GM18526 (cell line): ENCODE measurements around the gene TMX3.

ENCODE experiments used
- POLR2A ChIP-seq: IDR thresholded peaks from 3 replicates; pipeline ENCODE4 v1.6.1; 2011; ENCODE audit not compliant: insufficient read length; ENCODE audit errors: extremely low read depth

The TMX3 gene

GRCh38 chr18:68676913-68677312 is 38.0 kb downstream of the TMX3 start:
- no peak for TF ChIP-seq POLR2A

- no peak for TF ChIP-seq POLR2A
Measured at GRCh38 chr18:68667121-68667520, 47.8 kb downstream of the TMX3 start.

- no peak for TF ChIP-seq POLR2A
Measured at GRCh38 chr18:68666381-68666780, 48.5 kb downstream of the TMX3 start.

DNA sequence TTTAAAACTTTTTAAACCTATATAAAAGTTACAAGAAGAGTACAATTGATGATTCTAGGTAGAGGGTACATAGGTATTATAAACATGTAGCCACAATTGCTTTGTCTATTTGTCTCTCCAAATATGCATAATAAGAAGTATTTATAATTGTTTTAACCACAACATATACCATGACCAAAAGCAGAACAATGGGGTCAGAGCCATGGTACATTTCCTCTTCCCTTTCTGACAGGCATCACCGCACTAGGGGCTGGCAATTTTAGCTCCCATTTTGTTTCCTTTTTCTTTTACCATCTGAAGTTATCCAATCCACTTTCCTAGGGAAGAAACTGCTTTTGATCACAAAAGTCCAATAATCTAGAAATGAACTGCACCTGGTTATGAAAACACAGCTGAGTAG is 49.3 kb downstream of the TMX3 start:
- no peak for TF ChIP-seq POLR2A

GRCh38 chr18:68662754-68663153 is 52.2 kb downstream of the TMX3 start:
- TF ChIP-seq POLR2A: no peak

DNA sequence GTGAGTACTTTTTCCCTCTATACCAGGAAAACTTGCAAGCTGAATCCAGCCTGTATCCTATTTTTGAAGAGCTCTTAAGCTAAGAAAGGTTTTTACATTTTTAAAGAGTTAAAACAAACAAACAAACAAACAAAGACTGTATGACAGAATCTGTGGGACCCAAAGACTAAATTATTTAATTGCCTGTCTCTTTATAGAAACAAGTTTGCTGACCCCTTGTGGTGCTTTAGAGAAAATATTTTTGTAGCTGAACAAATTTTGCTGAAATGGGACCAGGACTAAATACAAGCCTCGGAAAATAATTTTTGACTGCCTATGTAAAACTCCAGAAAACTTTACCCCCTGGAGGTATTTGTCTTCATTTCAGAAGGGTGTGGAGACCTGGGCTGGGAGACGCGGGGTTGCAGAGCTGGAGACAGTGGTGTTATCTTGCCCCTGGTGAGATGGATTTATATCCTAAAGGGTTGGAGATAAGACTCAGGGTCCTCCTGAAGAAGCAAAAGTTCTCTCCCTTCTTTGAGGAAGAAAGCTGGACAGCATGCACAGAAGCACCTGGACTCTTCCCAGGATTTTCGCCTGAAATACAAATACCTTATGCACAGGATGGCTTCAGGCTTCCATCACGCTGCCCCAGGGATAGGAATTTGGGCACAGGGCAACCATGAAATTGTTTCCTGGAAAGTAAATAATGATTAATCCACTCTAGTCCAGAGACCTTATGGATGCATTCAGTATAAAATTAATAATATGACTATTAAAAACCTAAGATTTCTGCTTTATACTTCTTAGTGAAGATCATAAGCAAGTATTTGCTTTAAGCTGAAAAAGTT is 54.3 kb downstream of the TMX3 start:
- no peak for TF ChIP-seq POLR2A

- no peak for TF ChIP-seq POLR2A
Measured at GRCh38 chr18:68648191-68648590, 66.7 kb downstream of the TMX3 start.

GRCh38 chr18:68642003-68642402 is 72.9 kb downstream of the TMX3 start:
- no peak for TF ChIP-seq POLR2A

GRCh38 chr18:68640861-68641260 is 74.0 kb downstream of the TMX3 start:
- TF ChIP-seq POLR2A: no peak

DNA sequence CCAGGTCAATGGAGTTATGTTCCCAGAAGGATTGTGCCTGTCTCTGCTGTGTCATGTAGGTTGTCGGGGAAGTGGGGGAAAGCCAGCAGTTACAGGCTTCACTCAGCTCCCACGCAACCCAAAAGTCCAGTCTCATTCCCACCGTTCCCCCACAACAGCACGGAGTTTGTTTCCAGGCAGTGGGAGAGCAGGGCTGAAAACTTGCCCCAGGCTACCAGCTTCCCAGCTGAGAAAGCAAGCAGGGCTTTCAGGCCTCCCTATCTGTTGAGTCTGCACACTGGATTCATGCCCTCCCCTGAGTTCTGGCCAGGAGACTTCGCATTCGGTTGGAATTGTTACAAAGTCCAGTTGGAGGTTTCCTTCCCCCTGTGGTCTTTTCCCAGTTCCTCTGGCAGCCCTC is 76.3 kb downstream of the TMX3 start:
- TF ChIP-seq POLR2A: no peak

DNA sequence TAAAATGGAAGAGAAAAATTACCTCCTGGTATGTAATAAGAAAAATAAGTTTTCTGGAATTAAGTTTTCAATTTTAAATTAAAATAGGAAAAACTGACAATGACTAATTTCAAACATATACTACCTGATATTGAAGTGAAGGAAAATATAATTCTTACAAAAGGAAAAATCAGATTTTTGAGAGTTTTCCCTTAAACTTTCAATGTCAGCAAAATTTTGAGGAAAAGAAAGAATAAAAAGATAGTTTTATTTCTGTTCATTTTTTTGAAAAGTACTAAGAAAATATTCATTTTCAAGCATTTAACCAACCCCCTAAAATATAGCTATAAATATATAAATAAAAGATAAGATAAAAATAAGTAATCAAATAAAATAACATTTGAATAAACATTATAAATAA is 87.1 kb downstream of the TMX3 start:
- TF ChIP-seq POLR2A: no peak
